H1 (cell line): ENCODE data around the gene CRKL. TPM values are rescaled to one million over a fixed set of nuclear protein-coding genes. Genes with fewer than 3 reads are reported as not detected.

Experiments
- CTCF ChIA-PET: fragments of 300-600 bp; sonication (Branson Sonifier 250); formaldehyde crosslinking; loops from one replicate; lab custom pipeline; 2021; ENCODE audit not compliant: partially characterized antibody; lab: Charles Lee
- POLR2A ChIA-PET: fragments of 300-600 bp; sonication (Branson Sonifier 250); formaldehyde crosslinking; loops from one replicate; lab custom pipeline; 2021; ENCODE audit warnings: inconsistent platforms; ENCODE audit not compliant: partially characterized antibody; lab: Charles Lee
- DNase-seq, 2 experiments: peaks; one replicate each; pipeline versions ENCODE4 v3.0.0 to v3.0.0-alpha.2; 2010 to 2022; ENCODE audit warnings: low spot score in 2 of 2, low read depth in 1 of 2, mixed read lengths in 1 of 2
- FAIRE-seq: peaks from 2 replicates; lab custom pipeline; 2011; peaks lifted over from hg19 to GRCh38; lab: Jason Lieb, UNC
- H2AFZ ChIP-seq: 2 replicates; pipeline ENCODE4 v1.8.1; 2012; ENCODE audit warnings: low read length, inconsistent platforms
- H2AK5ac ChIP-seq: 2 replicates; pipeline ENCODE4 v1.6.1; 2013; ENCODE audit warnings: low read depth, low read length
- H2BK120ac ChIP-seq: replicated peaks from 2 replicates; pipeline ENCODE3; 2013; ENCODE audit warnings: low read depth, low read length, inconsistent platforms
- H2BK12ac ChIP-seq: 2 replicates; pipeline ENCODE4 v1.6.1; 2013; ENCODE audit warnings: low read depth, low read length
- H2BK15ac ChIP-seq: 2 replicates; pipeline ENCODE4 v1.6.1; 2013; ENCODE audit warnings: low read length
- H2BK20ac ChIP-seq: 2 replicates; pipeline ENCODE4 v1.6.1; 2013; ENCODE audit warnings: low read length
- H2BK5ac ChIP-seq: 2 replicates; pipeline ENCODE4 v1.6.1; 2013; ENCODE audit warnings: low read depth, low read length
- H3K14ac ChIP-seq: 2 replicates; pipeline ENCODE4 v1.6.1; 2013; ENCODE audit warnings: inconsistent platforms; ENCODE audit not compliant: insufficient read length
- H3K18ac ChIP-seq: 2 replicates; pipeline ENCODE4 v1.6.1; 2013; ENCODE audit warnings: low read length; ENCODE audit errors: extremely low read depth
- H3K23ac ChIP-seq: 2 replicates; pipeline ENCODE4 v1.6.1; 2013; ENCODE audit warnings: inconsistent platforms; ENCODE audit not compliant: insufficient read length
- H3K23me2 ChIP-seq: 2 replicates; pipeline ENCODE4 v1.6.1; 2013; ENCODE audit warnings: low read depth, low read length
- H3K27ac ChIP-seq: 2 replicates; pipeline ENCODE4 v1.6.1; 2011; ENCODE audit warnings: low read depth, low read length, inconsistent platforms
- H3K27me3 ChIP-seq, 4 experiments: replicated peaks in 1 of 4; 1 replicate in 1 of 4; 2 replicates in 3 of 4; pipeline versions ENCODE4 v1.6.1 to v1.8.1; 2011 to 2013; ENCODE audit warnings: low read length in 3 of 4, mild to moderate bottlenecking in 3 of 4, inconsistent platforms in 2 of 4, mixed read lengths in 2 of 4, moderate library complexity in 1 of 4; ENCODE audit not compliant: control insufficient read depth in 3 of 4, insufficient read depth in 3 of 4; ENCODE audit errors: extremely low read depth in 1 of 4
- H3K36me3 ChIP-seq, 4 experiments: 2 replicates each; pipeline versions ENCODE4 v1.6.1 to v1.8.1; 2011 to 2013; ENCODE audit warnings: mild to moderate bottlenecking in 4 of 4, low read length in 3 of 4, moderate library complexity in 2 of 4, control low read depth in 1 of 4, inconsistent platforms in 1 of 4; ENCODE audit not compliant: insufficient read depth in 4 of 4, control insufficient read depth in 2 of 4
- H3K4ac ChIP-seq: replicated peaks from 2 replicates; pipeline ENCODE3; 2013; ENCODE audit warnings: low read length, low read depth, mixed read lengths, inconsistent platforms; ENCODE audit not compliant: insufficient read length
- H3K4me1 ChIP-seq, 4 experiments: replicated peaks in 1 of 4; 1 replicate in 1 of 4; 2 replicates in 3 of 4; pipeline versions ENCODE4 v1.6.1 to v1.8.1; 2011 to 2013; ENCODE audit warnings: low read length in 3 of 4, inconsistent platforms in 2 of 4, mixed read lengths in 1 of 4; ENCODE audit not compliant: insufficient read depth in 4 of 4, control insufficient read depth in 3 of 4
- H3K4me2 ChIP-seq, 2 experiments: 2 replicates each; pipeline versions ENCODE4 v1.6.1 to v1.8.1; 2011 to 2013; ENCODE audit warnings: low read depth in 2 of 2, low read length in 2 of 2, control low read depth in 1 of 2, inconsistent platforms in 1 of 2, mild to moderate bottlenecking in 1 of 2; ENCODE audit not compliant: insufficient read depth in 1 of 2
- H3K4me3 ChIP-seq, 4 experiments: fragments of 200-600, 300-600 bp in 1 of 4; sonication (generic), shearing (Covaris generic), sonication (Bioruptor Twin) in 1 of 4; 2 replicates each; pipeline versions ENCODE4 v1.5.1 to v1.8.1; 2011 to 2016; ENCODE audit warnings: low read length in 4 of 4, low read depth in 3 of 4, control low read depth in 2 of 4, inconsistent platforms in 2 of 4, mild to moderate bottlenecking in 2 of 4, mixed read lengths in 1 of 4, moderate library complexity in 1 of 4; ENCODE audit not compliant: insufficient read depth in 2 of 4; ENCODE audit errors: extremely low read depth in 1 of 4
- H3K56ac ChIP-seq: replicated peaks from 2 replicates; pipeline ENCODE3; 2013; ENCODE audit warnings: low read depth, mild to moderate bottlenecking, mixed read lengths, low read length, inconsistent platforms; ENCODE audit not compliant: insufficient read length
- H3K79me1 ChIP-seq: 2 replicates; pipeline ENCODE4 v1.6.1; 2013; ENCODE audit warnings: low read depth, low read length, control low read depth
- H3K79me2 ChIP-seq, 2 experiments: 2 replicates each; pipeline versions ENCODE4 v1.6.1 to v1.8.1; 2012 to 2013; ENCODE audit warnings: low read length in 2 of 2, mild to moderate bottlenecking in 2 of 2, inconsistent platforms in 1 of 2; ENCODE audit not compliant: insufficient read depth in 2 of 2, control insufficient read depth in 1 of 2
- H3K9ac ChIP-seq, 4 experiments: replicated peaks in 1 of 4; 1 replicate in 1 of 4; 2 replicates in 3 of 4; pipeline versions ENCODE4 v1.6.1 to v1.8.1; 2011 to 2013; ENCODE audit warnings: low read depth in 3 of 4, low read length in 3 of 4, control low read depth in 2 of 4, mild to moderate bottlenecking in 2 of 4, moderate library complexity in 2 of 4, inconsistent platforms in 1 of 4; ENCODE audit errors: extremely low read depth in 1 of 4
- H3K9me3 ChIP-seq, 2 experiments: 2 replicates each; pipeline versions ENCODE4 v1.6.1 to v1.8.1; 2012 to 2013; ENCODE audit warnings: mild to moderate bottlenecking in 2 of 2, moderate library complexity in 2 of 2, control low read depth in 1 of 2, inconsistent platforms in 1 of 2, low read depth in 1 of 2, low read length in 1 of 2, mixed read lengths in 1 of 2; ENCODE audit not compliant: insufficient read depth in 2 of 2
- H4K20me1 ChIP-seq, 2 experiments: replicated peaks in 1 of 2; 2 replicates each; pipeline versions ENCODE3 to v1.8.1; 2011 to 2013; ENCODE audit warnings: inconsistent platforms in 2 of 2, low read length in 2 of 2, mild to moderate bottlenecking in 1 of 2; ENCODE audit not compliant: insufficient read depth in 2 of 2, control insufficient read depth in 1 of 2
- H4K5ac ChIP-seq: 2 replicates; pipeline ENCODE4 v1.6.1; 2013; ENCODE audit warnings: low read length, low read depth, mixed read lengths, inconsistent platforms; ENCODE audit not compliant: insufficient read length
- H4K8ac ChIP-seq: 2 replicates; pipeline ENCODE4 v1.8.0; 2013; ENCODE audit warnings: mild to moderate bottlenecking, moderate library complexity, low read length, inconsistent platforms; ENCODE audit not compliant: insufficient read depth; ENCODE audit errors: extremely low read depth
- H4K91ac ChIP-seq: replicated peaks from 2 replicates; pipeline ENCODE3; 2013; ENCODE audit warnings: low read length, mixed read lengths, inconsistent platforms; ENCODE audit not compliant: insufficient read length
- CHD1 ChIP-seq: IDR thresholded peaks from 2 replicates; pipeline ENCODE4 v1.6.1; 2012; ENCODE audit warnings: low read depth, low read length, improper control_type of control experiment
- CREB1 ChIP-seq: IDR thresholded peaks from 2 replicates; pipeline ENCODE4 v1.6.1; 2012; ENCODE audit warnings: inconsistent platforms
- GABPA ChIP-seq: IDR thresholded peaks from 2 replicates; pipeline ENCODE4 v1.6.1; 2011; ENCODE audit warnings: mild to moderate bottlenecking, low read length, moderate library complexity, borderline replicate concordance; ENCODE audit not compliant: insufficient read depth
- SAP30 ChIP-seq: fragments of 300-600 bp; sonication (generic); IDR thresholded peaks from 2 replicates; pipeline ENCODE4 v1.7.1; 2012; ENCODE audit warnings: low read length, moderate library complexity, mild to moderate bottlenecking, inconsistent platforms; ENCODE audit not compliant: insufficient read depth, insufficient replicate concordance
- ZNF274 ChIP-seq: IDR thresholded peaks from 2 replicates; pipeline ENCODE4 v1.7.0; 2012; ENCODE audit warnings: low read length, borderline replicate concordance; ENCODE audit errors: extremely low read depth
- WGBS, 2 experiments: shearing (Covaris generic) in 1 of 2; methylation state at CpG; one replicate each; pipeline versions ENCODE4 v1.1.6 to v1.1.7; 2013 to 2015; ENCODE audit warnings: low lambda C conversion rate in 2 of 2, mixed read lengths in 2 of 2, inconsistent platforms in 1 of 2, low coverage in 1 of 2, missing lambda C conversion rate in 1 of 2; ENCODE audit not compliant: insufficient replicate concordance in 2 of 2, insufficient coverage in 1 of 2, insufficient read length in 1 of 2; ENCODE audit errors: extremely low coverage in 1 of 2, missing lambda C conversion rate in 1 of 2; 5-methylcytosine and 5-hydroxymethylcytosine counted together
- polyA plus RNA-seq, 7 experiments: library from polyadenylated mRNA; depleted of rRNA in 3 of 7; stranded (reverse) in 5 of 7; unstranded in 2 of 7; fragments of >200 nt in 5 of 7; fragments of 200-250 nt in 2 of 7; gene quantifications; 1 replicate in 5 of 7; 2 replicates in 1 of 7; 4 replicates in 1 of 7; pipeline versions ENCODE4 v1.2.1 to v1.2.3, GENCODE V29; 2011 to 2013; ENCODE audit warnings: missing spikeins in 2 of 7, mixed read lengths in 2 of 7
- total RNA-seq: library from RNA; stranded (reverse); fragmentation: NEBNext Ultra II Directional; extraction: Animal tissue kit (Norgen Biotek cat#: 25700); gene quantifications from 2 replicates; pipeline ENCODE4 v1.2.1, GENCODE V29; 2021

The CRKL gene
- total and polyA plus RNA-seq, 2 of the 8 experiments (the other 6 are each of a cell fraction or from before 2014, with no cell fraction given) = 34.5 to 94.5 TPM

- Histone ChIP-seq H3K4me1 (peaks cover 0 to 2% (median 0%) of the 10 kb centered on the region in 4 experiments; a peak in 1 of 7 replicates), H3K4ac (no peak overlapping the region), H4K5ac (no peak overlapping the region), H4K8ac (no peak overlapping the region), H3K27ac (no peak overlapping the region), H4K20me1 (no peaks in the 10 kb centered on the region), H3K4me3 (no peak overlapping the region), H3K14ac (no peak overlapping the region), H2BK15ac (no peak overlapping the region), H3K9me3 (no peaks in the 10 kb centered on the region), H3K79me2 (no peaks in the 10 kb centered on the region), H2BK120ac (no peak overlapping the region), H2BK20ac (no peak overlapping the region), H2BK12ac (no peak overlapping the region), H4K91ac (no peak overlapping the region), H3K36me3 (peaks cover 2 to 8% (median 4%) of the 10 kb centered on the region in 4 experiments; a peak in 5 of 8 replicates), H3K18ac (no peak overlapping the region), H3K23me2 (no peaks in the 10 kb centered on the region), H3K23ac (no peak overlapping the region), H3K79me1 (no peaks in the 10 kb centered on the region), H2BK5ac (no peak overlapping the region), H3K27me3 (no peaks in the 10 kb centered on the region), H3K56ac (no peak overlapping the region), H3K9ac (no peak overlapping the region), H3K4me2 (no peak overlapping the region), H2AK5ac (no peak overlapping the region), H2AFZ (no peak overlapping the region)
- DNase-seq = no peak
- ChIA-PET POLR2A (interaction anchor here (0.7 kb wide), 1 partner anchor 9 kb away, joined by 3 read pairs; no protein-coding TSS in a partner anchor), CTCF (interaction anchor here (1.8 to 3.3 kb wide), 5 partner anchors 16 to 137 kb away, joined by 12 to 22 read pairs (median 13); partner anchors contain the start of gene AIFM3)
- 87% methylated on average over 4 of the region's 4 CpGs; no CpG with 5 or more reads in 1 of the 2 experiments for WGBS, 2 experiments
- TF ChIP-seq CHD1 (no peak), ZNF274 (no peak), CREB1 (no peak), SAP30 (no peak), GABPA (no peak)
- no peak for FAIRE-seq
These were observed 32.8 kb upstream of the CRKL start for GRCh38 chr22:20884454-20884853.
